Endothelial cell of umbilical vein (primary cell): ENCODE measurements around the gene BCL11B. TPM values are rescaled to one million over a fixed set of nuclear protein-coding genes. Genes with fewer than 3 reads are reported as not detected.

ENCODE experiments used
- BruUV-seq: library from RNA; stranded (reverse); fragments of 400-500 nt; replicated peaks from 2 replicates; lab custom pipeline; 2021; lab: Mats Ljungman, UMichigan
- CTCF ChIA-PET: fragments of 300-600, 350-600 bp; sonication (Branson Sonifier 250); formaldehyde crosslinking; loops from one replicate; lab custom pipeline; 2021; ENCODE audit warnings: antibody characterized with exemption, inconsistent platforms; lab: Charles Lee
- POLR2A ChIA-PET: fragments of 300-600, 350-600 bp; sonication (Branson Sonifier 250); formaldehyde crosslinking; loops from one replicate; lab custom pipeline; 2021; ENCODE audit warnings: antibody characterized with exemption, inconsistent platforms; lab: Charles Lee
- DNase-seq: peaks from one replicate; pipeline ENCODE4 v3.0.0-alpha.2; 2011; ENCODE audit warnings: low read depth, low spot score
- FAIRE-seq: peaks from 2 replicates; lab custom pipeline; 2011; peaks lifted over from hg19 to GRCh38; lab: Jason Lieb, UNC
- H2AFZ ChIP-seq: 2 replicates; pipeline ENCODE4 v1.6.0; 2012; ENCODE audit warnings: low read depth, low read length, control low read depth, inconsistent platforms
- H3K27ac ChIP-seq: 2 replicates; pipeline ENCODE4 v1.5.1; 2011; ENCODE audit warnings: low read depth, mild to moderate bottlenecking, control low read depth, low read length, moderate library complexity; ENCODE audit not compliant: insufficient read depth
- H3K27me3 ChIP-seq, 2 experiments: 2 replicates each; pipeline versions ENCODE4 v1.6.0 to v1.6.1; 2011; ENCODE audit warnings: low read length in 2 of 2, mixed read lengths in 1 of 2; ENCODE audit not compliant: control insufficient read depth in 2 of 2, insufficient read depth in 2 of 2
- H3K36me3 ChIP-seq, 2 experiments: 2 replicates in 1 of 2; 3 replicates in 1 of 2; pipeline ENCODE4 v1.5.1; 2011; ENCODE audit warnings: low read length in 2 of 2, mild to moderate bottlenecking in 1 of 2, moderate library complexity in 1 of 2; ENCODE audit not compliant: control insufficient read depth in 2 of 2, insufficient read depth in 2 of 2; ENCODE audit errors: extremely low read depth in 1 of 2
- H3K4me1 ChIP-seq: 3 replicates; pipeline ENCODE4 v1.5.1; 2011; ENCODE audit warnings: mild to moderate bottlenecking, low read length; ENCODE audit not compliant: control insufficient read depth, insufficient read depth; ENCODE audit errors: extremely low read depth
- H3K4me2 ChIP-seq: 2 replicates; pipeline ENCODE4 v1.6.1; 2011; ENCODE audit warnings: low read length, control low read depth, mixed read lengths; ENCODE audit not compliant: insufficient read depth
- H3K4me3 ChIP-seq, 3 experiments: fragments of 200-600 bp in 1 of 3; sonication (generic), shearing (Covaris generic) in 1 of 3; replicated peaks in 1 of 3; 2 replicates each; pipeline ENCODE4 v1.5.1; 2011 to 2016; ENCODE audit warnings: control low read depth in 3 of 3, low read length in 3 of 3, mild to moderate bottlenecking in 2 of 3, inconsistent platforms in 1 of 3, low read depth in 1 of 3, moderate library complexity in 1 of 3; ENCODE audit not compliant: insufficient read depth in 1 of 3
- H3K79me2 ChIP-seq: 2 replicates; pipeline ENCODE4 v1.6.0; 2012; ENCODE audit warnings: low read length, inconsistent platforms; ENCODE audit not compliant: control insufficient read depth, insufficient read depth
- H3K9ac ChIP-seq: replicated peaks from 2 replicates; pipeline ENCODE3; 2011; ENCODE audit warnings: low read length, control low read depth; ENCODE audit not compliant: insufficient read depth; ENCODE audit errors: extremely low read depth
- H3K9me1 ChIP-seq: replicated peaks from 3 replicates; pipeline ENCODE4 v1.6.0; 2011; ENCODE audit warnings: mild to moderate bottlenecking, low read length; ENCODE audit not compliant: control insufficient read depth, insufficient read depth; ENCODE audit errors: extremely low read depth
- H3K9me3 ChIP-seq: replicated peaks from 2 replicates; pipeline ENCODE4 v1.5.1; 2012; ENCODE audit warnings: low read length, inconsistent platforms; ENCODE audit not compliant: control insufficient read depth, insufficient read depth
- H4K20me1 ChIP-seq: replicated peaks from 2 replicates; pipeline ENCODE3; 2011; ENCODE audit warnings: mild to moderate bottlenecking, low read length; ENCODE audit not compliant: control insufficient read depth, insufficient read depth; ENCODE audit errors: extremely low read depth
- CTCF ChIP-seq, 2 donors: IDR thresholded peaks; 1 replicate in 1 of 2; 2 replicates in 1 of 2; pipeline ENCODE4 v1.5.1; 2011; ENCODE audit warnings: low read length in 2 of 2, mild to moderate bottlenecking in 2 of 2, moderate library complexity in 2 of 2, control low read depth in 1 of 2, inconsistent platforms in 1 of 2, low read depth in 1 of 2; ENCODE audit not compliant: insufficient read depth in 1 of 2; ENCODE audit errors: extremely low read depth in 1 of 2
- JUN ChIP-seq: IDR thresholded peaks from 2 replicates; pipeline ENCODE4 v1.6.1; 2011; ENCODE audit warnings: borderline replicate concordance, low read depth; ENCODE audit not compliant: insufficient read length, insufficient read depth
- MYC ChIP-seq: IDR thresholded peaks from one replicate; pipeline ENCODE4 v1.6.1; 2011; ENCODE audit warnings: mild to moderate bottlenecking, low read depth, low read length
- POLR2A ChIP-seq: IDR thresholded peaks from 2 replicates; pipeline ENCODE4 v1.6.1; 2012; ENCODE audit warnings: low read depth, mild to moderate bottlenecking, control low read depth, low read length
- POLR2AphosphoS5 ChIP-seq: IDR thresholded peaks from 2 replicates; pipeline ENCODE4 v1.6.1; 2012; ENCODE audit warnings: low read depth, mild to moderate bottlenecking, control low read depth, low read length, moderate library complexity; ENCODE audit not compliant: insufficient read depth
- dilution Hi-C: fragments of 300-500 bp; cut with MboI; formaldehyde crosslinking; loops from one replicate; pipeline ENCODE4 v1.15.0; 2019; ENCODE audit warnings: low sequenced_read_pairs; ENCODE audit not compliant: extremely low pct_ligation_motif_present
- intact Hi-C: fragments of 100-400 bp; cut with micrococcal nuclease; formaldehyde crosslinking; loops from one replicate; pipeline ENCODE4 v1.10.0; 2022
- polyA plus RNA-seq, 4 experiments: library from polyadenylated mRNA; depleted of rRNA in 3 of 4; stranded (reverse) in 3 of 4; unstranded in 1 of 4; fragments of >200 nt; gene quantifications; 2 replicates each; pipeline versions ENCODE4 v1.2.1 to v1.2.3, GENCODE V29; 2011 to 2012; ENCODE audit warnings: missing spikeins in 1 of 4
- total RNA-seq: library from RNA; stranded (reverse); gene quantifications from 2 replicates; pipeline ENCODE4 v1.2.3, GENCODE V29; 2021
- TF ChIP-seq, protein P1 (sequence below): IDR thresholded peaks from 2 replicates; pipeline ENCODE4 v1.6.1; 2011; ENCODE audit not compliant: insufficient read depth, insufficient read length

The BCL11B gene
- total and polyA plus RNA-seq, 2 donors (not counting 3 experiments of a cell fraction or from before 2014, with no cell fraction given) = 0.03 to 0.07 TPM

DNA sequence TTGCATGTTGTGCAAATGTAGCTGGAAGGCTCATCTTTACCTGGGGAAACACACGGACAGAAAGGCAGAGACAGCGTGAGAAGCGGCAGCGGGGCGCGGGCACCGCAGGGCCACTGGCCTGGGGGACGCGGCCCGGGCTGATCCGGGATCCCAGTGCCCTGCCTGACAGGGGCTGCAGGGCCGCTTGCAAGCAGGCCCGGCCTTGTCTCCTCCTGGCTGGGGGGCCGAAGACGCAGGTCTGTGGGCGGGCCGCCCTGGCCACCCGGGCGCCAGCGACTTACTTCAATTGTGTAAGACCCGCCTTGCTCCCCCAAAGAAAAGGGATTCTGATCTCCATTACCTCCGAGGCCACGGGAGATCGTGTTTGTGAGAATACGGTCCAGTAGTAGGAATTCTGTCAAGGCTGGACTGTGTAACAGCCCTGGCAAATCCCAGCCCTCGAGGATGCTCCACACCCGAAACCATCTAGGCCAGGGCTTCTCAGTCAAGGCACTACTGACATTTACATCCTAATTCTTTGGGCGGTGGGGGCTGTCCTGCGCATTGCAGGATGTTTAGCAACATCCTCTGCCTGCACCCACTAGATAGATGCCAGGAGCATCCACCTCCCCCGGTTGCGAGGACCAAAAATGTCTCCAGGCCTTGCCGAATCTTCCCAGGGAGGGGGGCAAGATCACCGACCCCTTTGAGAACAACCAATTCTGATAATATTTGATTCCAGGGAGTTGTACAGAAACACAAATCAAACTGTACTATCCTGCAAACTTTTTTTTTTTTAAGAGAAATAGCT lies 95.6 kb downstream of the BCL11B start:
- intact Hi-C loops (no loop called here), dilution Hi-C loops (no loop called here)
- ChIA-PET CTCF (interaction anchor here (1.4 kb wide), 1 partner anchor 13 kb away, joined by 4 read pairs; no protein-coding TSS in a partner anchor), POLR2A (no interaction called here)
- Histone ChIP-seq H3K4me1 (no peaks in the 10 kb centered on the region), H3K36me3 (no peaks in the 10 kb centered on the region), H3K9ac (no peak overlapping the region), H3K9me1 (no peaks in the 10 kb centered on the region), H4K20me1 (no peaks in the 10 kb centered on the region), H3K4me2 (no peak overlapping the region), H3K27me3 (no peaks in the 10 kb centered on the region), H3K4me3 (no peak overlapping the region), H3K79me2 (no peaks in the 10 kb centered on the region), H2AFZ (no peak overlapping the region), H3K9me3 (no peaks in the 10 kb centered on the region), H3K27ac (no peak overlapping the region)
- FAIRE-seq = no peak
- no peak for DNase-seq
- TF ChIP-seq POLR2A (no peak), POLR2AphosphoS5 (no peak), JUN (no peak), MYC (no peak), CTCF (IDR thresholded peaks at IDR 0.05; ENCODE audit: extremely low read depth in 1 of 2, insufficient read depth in 1 of 2, low read depth in 1 of 2, low read length in 2 of 2) (no peak)
- TF ChIP-seq, protein P1, sequence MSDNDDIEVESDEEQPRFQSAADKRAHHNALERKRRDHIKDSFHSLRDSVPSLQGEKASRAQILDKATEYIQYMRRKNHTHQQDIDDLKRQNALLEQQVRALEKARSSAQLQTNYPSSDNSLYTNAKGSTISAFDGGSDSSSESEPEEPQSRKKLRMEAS = no peak
- no TSS peak for BruUV-seq
